Skeletal muscle tissue (tissue), 4 donors: ENCODE data around the gene PDILT. TPM values are rescaled to one million over a fixed set of nuclear protein-coding genes. Genes with fewer than 3 reads are reported as not detected.
A peak's percentile ranks its signal among the peaks of the same experiment; 100 is the strongest.

Source experiments
- H3K27ac ChIP-seq: one replicate; pipeline ENCODE4 v1.7.0; 2013; ENCODE audit warnings: mild to moderate bottlenecking, low read depth, low read length, inconsistent platforms
- H3K27me3 ChIP-seq, 3 donors: one replicate each; pipeline ENCODE4 v1.7.0; 2013; ENCODE audit warnings: low read length in 3 of 3; ENCODE audit not compliant: control insufficient read depth in 3 of 3, insufficient read depth in 3 of 3
- H3K36me3 ChIP-seq, 3 donors: one replicate each; pipeline ENCODE4 v1.7.0; 2013; ENCODE audit warnings: low read length in 3 of 3; ENCODE audit not compliant: control insufficient read depth in 3 of 3, insufficient read depth in 3 of 3
- H3K4me1 ChIP-seq, 3 donors: one replicate each; pipeline ENCODE4 v1.7.0; 2013; ENCODE audit warnings: low read length in 3 of 3, mild to moderate bottlenecking in 3 of 3; ENCODE audit not compliant: control insufficient read depth in 3 of 3, insufficient read depth in 3 of 3
- H3K4me3 ChIP-seq, 3 donors: one replicate each; pipeline ENCODE4 v1.7.0; 2013; ENCODE audit warnings: low read length in 3 of 3
- H3K9ac ChIP-seq, 3 donors: one replicate each; pipeline ENCODE4 v1.7.0; 2013; ENCODE audit warnings: low read length in 3 of 3, mild to moderate bottlenecking in 3 of 3, moderate library complexity in 2 of 3, low read depth in 1 of 3
- H3K9me3 ChIP-seq, 3 donors: one replicate each; pipeline ENCODE4 v1.7.0; 2013; ENCODE audit warnings: low read length in 3 of 3; ENCODE audit not compliant: control insufficient read depth in 3 of 3
- total RNA-seq: library from RNA; depleted of rRNA; stranded (reverse); fragments of >200 nt; gene quantifications from one replicate; pipeline ENCODE4 v1.2.3, GENCODE V29; 2014
- donor health status: Osteomylitis.

PDILT gene
- total RNA-seq, 1 donor from 2014 or later, result not detected

GRCh38 chr16:20393801-20394577, 10.5 kb downstream of the PDILT start:
- Histone ChIP-seq H3K9ac (no peak overlapping the region), H3K36me3 (no peaks in the 10 kb centered on the region), H3K4me3 (no peak overlapping the region), H3K4me1 (peaks cover 0 to 8% (median 0%) of the 10 kb centered on the region in 3 donors), H3K27ac (no peak overlapping the region), H3K27me3 (no peaks in the 10 kb centered on the region), H3K9me3 (no peaks in the 10 kb centered on the region)

- no peak overlapping the region for H3K4me3 ChIP-seq
- H3K27ac ChIP-seq, result no peak overlapping the region
- H3K4me1 ChIP-seq, result peaks cover 2 to 8% (median 3%) of the 10 kb centered on the region in 3 donors
- peaks cover 0 to 5% (median 3%) of the 10 kb centered on the region in 3 donors for H3K27me3 ChIP-seq
- no peaks in the 10 kb centered on the region for H3K36me3 ChIP-seq
- no peak overlapping the region for H3K9ac ChIP-seq
- H3K9me3 ChIP-seq, result no peaks in the 10 kb centered on the region
These were observed 13.5 kb downstream of the PDILT start for GRCh38 chr16:20391045-20391444.

GRCh38 chr16:20388854-20389253, 15.7 kb downstream of the PDILT start:
- peaks cover 0 to 5% (median 5%) of the 10 kb centered on the region in 3 donors for H3K27me3 ChIP-seq
- H3K9me3 ChIP-seq, result no peaks in the 10 kb centered on the region
- no peak overlapping the region for H3K4me3 ChIP-seq
- H3K36me3 ChIP-seq, result no peaks in the 10 kb centered on the region
- H3K9ac ChIP-seq, result no peak overlapping the region
- no peak overlapping the region for H3K27ac ChIP-seq
- peaks cover 3 to 5% (median 3%) of the 10 kb centered on the region in 3 donors for H3K4me1 ChIP-seq

GRCh38 chr16:20387978-20388377, 16.6 kb downstream of the PDILT start:
- H3K4me3 ChIP-seq, result no peak overlapping the region
- H3K27me3 ChIP-seq, result peaks cover 0 to 5% (median 5%) of the 10 kb centered on the region in 3 donors
- peaks cover 0 to 5% (median 3%) of the 10 kb centered on the region in 3 donors for H3K4me1 ChIP-seq
- H3K9me3 ChIP-seq, result no peaks in the 10 kb centered on the region
- no peak overlapping the region for H3K27ac ChIP-seq
- H3K36me3 ChIP-seq, result no peaks in the 10 kb centered on the region
- H3K9ac ChIP-seq, result no peak overlapping the region

GRCh38 chr16:20385844-20386832, 18.4 kb downstream of the PDILT start:
- Histone ChIP-seq H3K9me3 (no peaks in the 10 kb centered on the region), H3K4me3 (peak overlapping the region in 1 of 3 donors; percentile 9), H3K27ac (no peak overlapping the region), H3K36me3 (no peaks in the 10 kb centered on the region), H3K9ac (no peak overlapping the region), H3K4me1 (peaks cover 0 to 5% (median 3%) of the 10 kb centered on the region in 3 donors), H3K27me3 (peaks cover 0 to 5% (median 5%) of the 10 kb centered on the region in 3 donors)

- H3K4me1 ChIP-seq, result peaks cover 0 to 5% (median 3%) of the 10 kb centered on the region in 3 donors
- no peak overlapping the region for H3K9ac ChIP-seq
- no peaks in the 10 kb centered on the region for H3K36me3 ChIP-seq
- H3K4me3 ChIP-seq, result no peak overlapping the region
- H3K27me3 ChIP-seq, result peaks cover 0 to 5% (median 5%) of the 10 kb centered on the region in 3 donors
- H3K9me3 ChIP-seq, result no peaks in the 10 kb centered on the region
- no peak overlapping the region for H3K27ac ChIP-seq
These were observed 21.2 kb downstream of the PDILT start for GRCh38 chr16:20383106-20384029.

GRCh38 chr16:20382202-20382948, 22.2 kb downstream of the PDILT start:
- Histone ChIP-seq H3K4me3 (no peak overlapping the region), H3K9ac (no peak overlapping the region), H3K27me3 (peaks cover 0 to 5% (median 5%) of the 10 kb centered on the region in 3 donors), H3K9me3 (no peaks in the 10 kb centered on the region), H3K4me1 (peaks cover 0 to 5% (median 3%) of the 10 kb centered on the region in 3 donors), H3K27ac (no peak overlapping the region), H3K36me3 (no peaks in the 10 kb centered on the region)

- no peaks in the 10 kb centered on the region for H3K27me3 ChIP-seq
- H3K36me3 ChIP-seq, result no peaks in the 10 kb centered on the region
- no peak overlapping the region for H3K4me3 ChIP-seq
- no peak overlapping the region for H3K9ac ChIP-seq
- no peaks in the 10 kb centered on the region for H3K9me3 ChIP-seq
- no peaks in the 10 kb centered on the region for H3K4me1 ChIP-seq
- H3K27ac ChIP-seq, result no peak overlapping the region
These were observed 23.8 kb downstream of the PDILT start for GRCh38 chr16:20380782-20381181.

GRCh38 chr16:20377181-20377580, 27.4 kb downstream of the PDILT start:
- Histone ChIP-seq H3K27ac (no peak overlapping the region), H3K9me3 (peaks cover 0 to 5% (median 0%) of the 10 kb centered on the region in 3 donors), H3K9ac (no peak overlapping the region), H3K4me3 (no peak overlapping the region), H3K36me3 (no peaks in the 10 kb centered on the region), H3K27me3 (peaks cover 0 to 2% (median 0%) of the 10 kb centered on the region in 3 donors), H3K4me1 (no peaks in the 10 kb centered on the region)
